Measurements from ENCODE around the gene HACD4.
A peak's percentile ranks its signal among the peaks of the same experiment; 100 is the strongest.

HACD4 gene, protein sequence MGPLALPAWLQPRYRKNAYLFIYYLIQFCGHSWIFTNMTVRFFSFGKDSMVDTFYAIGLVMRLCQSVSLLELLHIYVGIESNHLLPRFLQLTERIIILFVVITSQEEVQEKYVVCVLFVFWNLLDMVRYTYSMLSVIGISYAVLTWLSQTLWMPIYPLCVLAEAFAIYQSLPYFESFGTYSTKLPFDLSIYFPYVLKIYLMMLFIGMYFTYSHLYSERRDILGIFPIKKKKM

DNA sequence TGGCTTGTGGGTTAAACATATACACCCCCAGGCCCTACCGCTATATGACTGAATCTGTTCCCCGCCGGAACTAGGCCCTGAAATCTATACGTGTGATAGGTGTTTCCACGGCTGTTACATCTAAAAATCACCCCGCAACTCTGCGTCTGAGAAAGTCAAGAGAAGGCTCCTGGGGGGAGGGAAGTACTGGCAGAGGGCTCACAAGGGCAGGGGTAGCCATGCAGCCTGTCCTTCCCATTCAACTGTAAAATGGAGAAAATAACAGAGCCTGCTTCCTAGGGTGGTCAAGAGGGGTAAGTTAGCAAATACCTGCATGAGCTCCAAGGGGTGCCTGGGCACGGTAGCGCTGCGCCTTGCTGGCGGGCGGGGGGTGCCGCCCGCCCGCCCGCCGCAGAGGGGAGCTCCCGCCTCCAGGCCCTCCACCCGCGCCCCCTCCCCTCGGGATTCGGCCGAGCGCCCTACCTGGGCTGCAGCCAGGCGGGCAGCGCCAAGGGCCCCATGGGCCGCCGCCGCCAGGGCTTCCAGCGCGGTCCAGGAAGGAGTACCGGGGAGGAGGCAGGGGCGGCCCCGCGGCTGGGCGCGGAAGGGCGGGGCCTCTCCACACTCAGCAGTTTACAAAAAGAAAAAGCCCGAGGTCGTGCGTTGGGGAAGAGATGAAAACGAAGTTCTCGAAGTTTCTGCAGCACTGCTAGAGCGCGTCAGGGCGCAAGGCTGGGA, at the start of gene HACD4:
HACD4 (minus strand) TSS at position 550 of the 717 bp plus-strand sequence; CDS start at position 500, 50 bp downstream.
- peak; percentile 76 for DNase-seq

DNA sequence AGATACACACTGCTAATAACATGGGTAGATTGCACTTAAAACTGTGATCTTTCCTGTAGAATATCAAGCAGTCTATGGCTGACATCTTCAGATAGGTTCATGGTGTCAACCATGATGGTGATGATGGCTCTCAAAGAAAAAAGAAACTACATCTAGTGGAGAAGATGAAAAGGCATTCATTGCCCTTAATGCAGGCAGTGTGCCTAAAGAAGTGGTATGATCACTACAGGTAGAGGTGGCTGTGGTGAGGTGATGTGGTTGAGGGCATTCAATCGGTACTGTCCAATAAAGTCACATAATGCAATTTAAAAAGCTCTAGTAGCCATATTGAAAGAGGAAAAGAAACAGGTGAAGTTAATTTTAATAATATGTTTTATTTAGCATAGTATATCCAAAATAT, 49.4 kb upstream of the HACD4 start:
- DNase-seq: no peak

DNA sequence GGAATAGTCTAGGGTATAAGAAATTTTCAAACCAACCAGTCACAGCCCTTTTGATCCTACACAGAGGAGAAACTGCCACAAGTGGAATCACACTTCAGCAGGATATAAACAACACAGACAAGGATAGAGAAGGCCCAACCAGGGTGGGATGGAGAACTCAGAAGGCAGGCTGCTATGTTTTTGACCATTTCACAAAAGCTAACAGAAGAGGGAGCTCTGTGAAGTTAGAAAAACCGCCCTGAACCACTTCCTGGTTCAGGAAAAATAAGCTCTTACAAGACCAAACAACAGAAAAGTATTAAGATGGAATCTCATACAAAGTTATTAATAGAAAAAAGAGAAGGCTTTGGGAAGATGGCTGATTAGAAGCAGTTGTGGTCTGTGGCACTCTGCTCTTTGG, 47.3 kb upstream of the HACD4 start:
- peak; percentile 35 for DNase-seq

DNA sequence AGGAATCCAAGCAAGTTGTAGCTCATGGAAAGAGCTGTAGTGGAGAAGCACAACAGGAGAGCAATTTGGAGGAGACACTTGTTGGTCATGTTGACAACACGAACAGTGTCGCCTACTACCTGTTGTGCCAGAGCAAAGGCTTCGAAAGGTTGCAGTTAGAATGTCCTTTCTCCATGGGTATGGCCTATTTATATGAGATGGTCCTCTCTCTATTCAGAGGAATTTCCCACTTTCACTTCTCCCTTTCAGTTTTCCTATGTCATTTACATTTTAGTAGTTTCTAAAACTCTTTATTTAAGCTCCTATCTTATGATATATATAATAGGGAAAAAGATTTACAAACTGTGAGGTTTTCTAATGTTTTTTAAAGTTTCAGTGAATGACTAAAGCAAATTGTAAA, 46.3 kb upstream of the HACD4 start, which contains the start of gene IFNB1:
IFNB1 (minus strand) TSS at position 162 of the 400 bp plus-strand sequence; CDS start at position 89, 73 bp downstream.
- DNase-seq: no peak

DNA sequence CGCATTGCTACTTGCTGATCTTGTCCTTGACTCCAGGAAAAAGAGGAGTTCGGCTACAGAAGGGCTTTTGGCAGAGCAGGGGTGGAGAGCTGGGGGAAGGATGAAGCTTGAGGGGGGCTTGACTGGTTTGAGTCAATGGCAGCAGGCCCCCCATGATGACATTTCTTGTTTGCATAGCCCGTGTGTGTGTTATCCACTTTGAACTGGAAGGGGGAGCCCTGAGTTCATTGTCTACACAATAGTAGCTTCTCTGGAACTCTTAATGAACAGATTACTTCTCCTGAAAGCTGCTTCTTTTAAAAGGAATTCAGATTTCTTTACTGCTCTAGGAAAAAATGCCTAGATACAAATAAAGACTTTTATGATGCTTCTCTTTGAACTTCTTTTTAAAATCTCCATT, 44.0 kb upstream of the HACD4 start:
- no peak for DNase-seq

DNA sequence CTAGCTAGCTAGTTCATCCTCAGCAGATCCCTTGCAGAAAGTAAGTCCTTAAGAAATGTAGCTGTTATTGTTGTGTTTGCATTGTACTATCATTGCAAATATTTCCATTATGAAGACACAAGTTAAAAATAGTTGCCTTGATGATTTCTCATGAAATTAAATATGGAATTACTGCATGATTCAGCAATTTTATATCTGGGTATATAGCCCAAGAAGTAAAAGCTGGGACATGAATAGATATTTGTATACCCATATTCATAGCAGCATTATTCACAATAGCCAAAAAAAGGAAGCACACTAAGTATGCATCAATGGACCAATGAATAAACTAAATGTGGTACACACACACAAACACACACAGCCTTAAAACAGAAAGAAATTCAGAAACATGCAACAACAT, 39.5 kb upstream of the HACD4 start:
- DNase-seq: no peak

DNA sequence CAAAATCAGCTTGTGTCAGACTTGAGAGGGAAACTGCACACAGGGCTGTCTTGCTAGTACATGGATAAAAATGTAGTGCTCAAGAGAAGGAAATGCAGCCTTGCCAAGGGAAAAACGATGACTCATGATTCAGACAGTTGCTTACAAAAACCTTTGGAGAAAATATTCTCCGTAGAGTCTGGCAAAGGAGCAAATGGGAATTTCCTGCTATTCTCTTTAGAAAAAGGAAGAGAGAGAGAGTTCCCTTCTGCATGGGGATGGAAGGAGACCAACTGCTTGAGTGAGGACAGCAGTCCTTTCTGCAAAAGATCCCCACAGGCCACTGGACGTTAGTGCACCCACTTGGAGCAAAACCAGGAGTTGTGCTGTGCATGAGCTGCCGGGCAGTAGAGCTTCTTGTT, 38.7 kb upstream of the HACD4 start:
- no peak for DNase-seq

DNA sequence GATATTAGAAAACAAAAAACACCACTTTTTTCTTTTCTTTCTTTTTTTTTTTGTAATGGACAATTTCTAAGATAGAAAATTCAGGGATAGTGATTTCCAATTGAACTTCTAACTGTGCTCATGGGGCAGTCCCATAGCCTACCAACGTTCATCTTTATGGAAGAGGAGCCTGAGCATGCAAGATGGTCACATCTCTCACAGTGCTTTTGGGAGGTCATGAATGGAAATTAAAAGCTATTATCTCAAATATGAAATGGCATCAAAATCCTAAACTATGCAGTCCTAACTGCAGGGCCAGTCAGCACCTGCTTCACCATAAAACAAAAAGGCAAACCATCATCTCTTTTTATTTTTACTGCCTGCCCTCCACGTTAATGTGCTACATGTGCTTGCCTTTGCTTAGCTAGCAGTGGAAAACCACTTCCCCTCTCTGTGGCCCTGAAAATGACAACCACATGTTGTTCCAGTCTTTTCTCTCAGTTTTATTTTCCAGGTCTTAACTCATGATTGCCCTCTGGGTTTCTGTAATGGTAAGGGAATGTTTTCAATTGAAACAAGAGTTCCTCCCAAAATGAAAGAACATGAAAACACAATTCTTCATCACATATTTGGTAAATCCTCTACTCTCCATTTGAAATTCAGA, 29.6 kb upstream of the HACD4 start:
- DNase-seq: peak; percentile 14

DNA sequence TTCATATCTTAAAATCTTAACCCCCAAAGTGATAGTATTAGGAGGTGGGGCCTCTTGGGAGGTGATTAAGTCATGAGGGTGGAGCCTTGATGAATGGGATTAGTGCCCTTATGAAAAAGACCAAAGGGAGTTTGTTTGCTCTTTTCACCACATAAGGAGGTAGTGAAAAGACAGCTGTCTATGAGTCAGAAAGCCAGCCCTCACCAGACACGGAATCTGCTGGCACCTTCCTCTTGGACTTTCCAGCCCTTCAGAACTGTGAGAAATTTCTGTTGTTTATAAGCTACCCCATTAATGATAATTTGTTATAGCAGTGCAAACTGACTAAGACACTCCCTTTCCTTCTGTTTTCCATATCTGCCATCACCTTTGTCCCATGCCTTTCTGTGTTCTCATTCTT, 25.5 kb upstream of the HACD4 start:
- no peak for DNase-seq

DNA sequence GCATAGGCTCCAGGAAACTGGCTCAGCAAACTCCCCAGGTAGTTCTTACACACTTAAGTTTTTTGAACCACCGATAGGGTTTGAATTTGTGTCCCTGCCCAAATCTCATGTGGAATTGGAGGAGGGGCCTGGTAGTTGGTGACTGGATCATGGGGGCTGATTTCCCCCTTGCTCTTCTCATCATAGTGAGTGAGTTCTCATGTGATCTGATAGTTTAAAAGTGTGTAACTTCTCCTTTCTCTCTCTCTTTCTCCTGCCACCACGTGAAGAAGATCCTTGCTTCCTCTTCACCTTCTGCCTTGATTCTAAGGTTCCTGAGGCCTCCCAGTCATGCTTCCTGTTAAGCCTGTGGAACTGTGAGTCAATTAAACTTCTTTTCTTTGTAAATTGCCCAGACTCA, 22.4 kb upstream of the HACD4 start:
- DNase-seq: no peak

DNA sequence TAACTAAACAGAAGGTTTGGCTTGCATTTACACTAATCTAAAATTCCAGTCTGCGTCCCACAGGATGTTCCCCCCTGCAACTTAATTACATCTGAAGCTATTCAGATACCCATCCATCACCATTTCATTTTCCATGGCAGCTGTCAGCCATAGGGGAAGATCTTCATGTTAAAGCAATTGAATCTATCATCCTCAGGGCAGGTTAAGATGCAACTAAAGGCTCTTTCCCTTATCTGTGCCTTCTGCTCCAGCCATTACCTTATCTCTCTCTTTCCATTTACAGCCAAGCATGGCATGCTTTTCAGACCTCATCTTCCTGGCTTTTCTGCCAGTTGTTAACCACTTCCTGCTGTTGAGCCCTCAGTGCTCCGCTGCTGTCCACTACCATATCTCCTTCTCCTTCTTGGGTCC, 15.8 kb upstream of the HACD4 start:
- DNase-seq: no peak

DNA sequence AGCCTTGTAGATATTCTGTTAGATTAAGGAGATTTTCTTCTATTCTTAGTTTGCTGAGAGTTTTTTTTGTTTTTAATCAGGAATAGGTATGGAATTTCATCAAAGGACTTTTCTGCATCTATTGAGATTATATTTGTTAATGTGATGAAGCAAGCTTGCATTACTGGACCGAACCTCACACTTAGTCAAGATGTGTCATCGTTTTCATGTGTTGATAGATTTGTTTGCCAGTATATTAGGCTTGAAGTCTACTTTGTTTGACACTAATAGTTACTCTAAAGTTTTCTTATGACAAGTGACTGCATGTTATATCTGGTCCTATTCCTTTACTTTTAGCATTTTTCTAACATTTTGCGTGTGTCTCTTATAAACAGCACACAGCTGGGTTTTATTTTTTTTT, 12.4 kb upstream of the HACD4 start:
- DNase-seq: no peak

DNA sequence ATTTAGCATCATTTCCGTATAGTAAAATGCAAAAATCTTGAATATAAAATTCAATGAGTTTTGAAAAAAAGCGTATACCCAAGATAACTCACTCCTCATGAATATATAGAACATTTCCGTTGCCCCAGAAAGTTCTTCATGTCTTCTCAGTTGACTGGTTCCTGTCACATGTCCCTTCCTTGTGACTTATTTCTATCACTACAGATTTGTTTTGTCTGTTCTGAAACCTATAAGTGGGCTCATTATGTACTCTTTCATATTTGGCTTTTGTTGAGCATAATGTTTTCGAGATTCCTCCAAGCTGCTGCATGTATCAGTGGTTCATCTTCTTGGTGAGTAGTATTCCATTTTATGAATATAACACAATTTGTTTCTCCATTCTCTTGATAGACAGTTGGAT, 11.0 kb upstream of the HACD4 start:
- no peak for DNase-seq

DNA sequence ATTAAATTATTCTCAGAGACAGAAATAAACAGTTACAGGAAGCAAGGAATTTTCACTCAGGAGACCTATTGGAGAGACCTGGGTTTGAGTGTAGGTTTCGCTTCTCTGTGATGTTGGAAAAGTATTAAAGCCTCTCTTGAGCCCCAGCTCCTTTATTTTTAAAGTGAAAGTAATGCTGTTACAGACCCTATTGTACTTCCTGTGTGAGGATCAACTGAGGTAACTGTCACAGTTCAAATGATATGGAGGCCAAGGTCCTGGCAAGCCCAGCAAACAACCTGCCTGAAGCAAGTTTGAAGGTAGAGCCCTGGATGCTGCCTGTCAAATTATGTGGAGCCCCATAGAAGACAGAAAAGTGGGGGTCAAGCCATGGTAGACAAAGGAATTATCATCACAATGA, 7.9 kb upstream of the HACD4 start:
- no peak for DNase-seq

DNA sequence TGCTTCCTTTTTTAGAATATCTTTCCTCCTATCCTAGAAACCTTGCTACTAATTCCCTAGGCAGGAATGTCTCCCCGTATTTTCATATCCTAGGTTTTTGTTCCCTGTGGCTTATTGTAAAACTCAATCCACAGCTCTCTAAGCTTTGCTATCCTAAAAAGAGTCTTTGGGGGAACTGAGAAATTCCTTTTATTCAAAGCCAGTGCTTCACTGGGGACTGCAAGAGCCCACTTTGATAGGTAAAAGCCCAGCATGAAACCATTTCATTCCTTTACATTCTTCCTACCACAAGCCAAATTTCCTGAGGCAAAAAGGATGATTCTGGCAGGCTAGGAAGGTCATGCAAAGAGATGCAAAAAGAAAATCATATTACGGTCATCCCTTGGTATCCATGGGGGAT, 5.8 kb upstream of the HACD4 start:
- no peak for DNase-seq

DNA sequence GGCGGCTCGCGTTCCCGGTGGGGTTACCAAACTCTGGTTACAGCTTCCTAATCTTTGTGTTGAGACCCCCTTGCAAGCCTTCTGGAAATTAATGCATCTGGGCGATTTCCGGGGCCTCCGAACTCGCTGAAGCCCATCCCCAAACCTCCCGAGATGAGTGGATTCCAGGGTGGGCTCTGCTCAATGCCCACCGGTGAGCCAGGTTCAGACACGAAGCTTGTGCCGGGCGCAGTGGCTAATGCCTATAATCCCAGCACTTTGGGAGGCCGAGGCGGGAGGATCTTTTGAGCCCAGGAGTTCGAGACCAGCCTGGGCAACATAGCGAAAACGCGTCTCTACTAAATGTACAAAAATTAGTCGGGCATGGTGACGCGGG, 356 bp upstream of the HACD4 start:
- DNase-seq: no peak

DNA sequence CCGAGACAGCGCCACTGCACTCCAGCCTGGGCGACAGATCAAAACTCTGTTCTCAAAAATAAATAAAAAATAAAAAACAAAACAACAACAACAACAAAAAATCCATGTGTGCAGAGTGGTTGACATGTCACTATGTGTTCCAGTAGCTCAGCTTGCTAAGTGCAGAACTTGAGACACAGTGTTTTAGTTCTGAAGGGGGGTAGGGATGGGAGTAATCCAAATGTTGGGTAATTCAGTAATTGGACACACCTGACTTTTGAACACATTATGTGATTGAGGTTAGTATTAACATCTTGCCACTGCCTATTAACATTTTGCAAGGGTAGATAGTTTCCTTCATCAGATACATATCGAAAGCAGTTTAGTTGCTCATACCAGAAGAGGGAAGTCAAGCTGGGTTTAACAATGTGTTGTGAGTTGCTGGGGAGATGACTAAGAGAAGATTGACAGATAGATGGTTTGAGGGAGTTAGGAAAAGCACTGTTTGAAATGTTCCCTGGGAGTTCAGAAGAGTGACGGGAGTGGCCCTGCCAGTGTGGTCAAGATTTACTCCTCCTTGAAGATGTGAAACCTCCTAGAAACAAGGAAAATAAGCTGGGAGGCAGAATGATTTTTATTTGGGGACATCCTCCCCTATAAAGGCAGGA, 928 bp downstream of the HACD4 start:
- peak; percentile 47 for DNase-seq

DNA sequence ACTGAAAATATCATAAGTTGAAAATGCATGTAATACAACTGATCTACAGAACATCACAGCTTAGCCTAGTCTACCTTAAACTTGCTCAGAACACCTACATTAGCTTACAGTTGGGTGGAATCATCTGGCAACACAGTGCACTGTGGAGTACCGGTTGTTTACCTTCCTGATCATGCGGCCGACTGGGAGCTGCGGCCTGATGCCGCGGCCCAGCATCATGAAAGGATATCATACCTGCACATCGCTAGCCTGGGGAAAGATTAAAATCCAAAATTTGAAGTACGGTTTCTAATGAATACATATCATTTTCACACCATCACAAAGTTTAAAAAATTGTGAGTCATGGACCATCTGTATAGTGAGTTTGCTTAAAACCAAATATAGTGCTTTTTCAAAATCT, 1.8 kb downstream of the HACD4 start:
- DNase-seq: no peak

DNA sequence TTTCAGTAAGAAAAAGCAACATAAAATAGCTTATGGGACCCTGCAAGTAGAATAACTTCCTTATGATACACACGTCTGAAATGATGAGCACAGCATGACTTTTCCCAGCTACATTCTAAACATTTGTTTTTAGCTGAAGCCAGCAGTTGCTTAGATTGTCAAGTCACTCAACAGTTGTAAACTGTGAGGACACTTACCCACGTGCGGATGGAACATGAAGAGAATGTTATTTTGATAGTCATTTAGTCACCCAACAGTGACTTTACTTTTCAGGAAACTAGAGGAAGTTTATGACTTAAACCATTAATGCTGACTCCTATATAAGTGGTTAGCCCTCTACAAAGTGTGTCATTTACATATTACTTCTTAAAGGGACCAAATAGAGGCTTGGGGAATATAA, 3.0 kb downstream of the HACD4 start:
- DNase-seq: no peak

DNA sequence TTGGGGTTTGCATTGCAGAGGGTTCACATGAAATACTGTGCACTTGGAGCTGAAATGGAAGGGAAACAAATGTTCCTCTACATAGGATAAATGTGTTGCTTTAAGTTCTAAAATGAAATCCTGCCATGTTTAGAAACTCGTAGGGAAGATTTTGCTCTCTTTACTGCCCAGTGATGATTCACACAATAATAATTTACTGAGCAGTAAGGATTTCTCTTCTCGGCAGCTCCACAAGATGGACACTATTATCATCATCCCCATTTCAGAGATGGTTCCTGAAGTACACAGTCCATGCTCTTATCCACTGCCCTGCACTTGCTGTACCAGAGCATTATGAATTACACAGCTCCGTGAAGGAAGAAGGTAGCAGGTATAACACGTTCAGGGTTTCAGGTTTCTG, 4.1 kb downstream of the HACD4 start:
- DNase-seq: no peak

DNA sequence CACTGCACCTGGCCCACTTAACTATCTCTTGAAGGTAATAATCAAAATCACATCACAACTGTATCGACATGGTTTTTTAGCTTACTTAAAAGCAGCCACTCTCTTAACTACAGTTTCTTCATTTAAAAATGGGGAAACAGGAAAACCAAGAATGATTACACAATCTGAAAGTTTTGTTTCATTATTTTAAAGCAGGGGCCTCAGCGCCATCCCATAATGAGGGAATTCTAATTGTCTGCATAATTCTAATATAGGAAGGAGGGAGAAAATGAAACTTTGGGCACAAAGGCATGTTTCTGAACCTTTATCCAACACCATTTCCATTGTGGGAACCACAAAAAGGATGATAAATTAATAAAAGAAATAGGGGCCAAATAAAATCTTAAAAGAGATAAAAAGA, 7.6 kb downstream of the HACD4 start:
- DNase-seq: no peak

DNA sequence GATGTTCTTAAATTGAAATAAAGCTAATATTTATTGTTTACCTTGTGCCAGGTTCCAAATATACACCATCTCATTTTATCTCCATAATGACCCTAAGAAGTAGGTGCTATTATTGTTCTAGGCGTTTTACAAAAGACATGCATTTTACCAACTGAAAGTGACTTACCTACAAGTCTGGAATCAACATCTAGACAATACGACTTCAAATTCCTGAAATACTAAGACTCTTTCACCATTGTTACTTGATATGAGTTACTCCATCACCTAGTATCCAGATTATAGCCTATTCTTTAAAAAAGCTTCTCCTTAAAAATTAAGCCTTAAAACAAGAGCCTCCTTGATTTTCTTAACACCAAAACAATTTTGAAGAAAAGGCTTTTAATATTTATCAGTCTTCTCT, 13.3 kb downstream of the HACD4 start:
- no peak for DNase-seq

DNA sequence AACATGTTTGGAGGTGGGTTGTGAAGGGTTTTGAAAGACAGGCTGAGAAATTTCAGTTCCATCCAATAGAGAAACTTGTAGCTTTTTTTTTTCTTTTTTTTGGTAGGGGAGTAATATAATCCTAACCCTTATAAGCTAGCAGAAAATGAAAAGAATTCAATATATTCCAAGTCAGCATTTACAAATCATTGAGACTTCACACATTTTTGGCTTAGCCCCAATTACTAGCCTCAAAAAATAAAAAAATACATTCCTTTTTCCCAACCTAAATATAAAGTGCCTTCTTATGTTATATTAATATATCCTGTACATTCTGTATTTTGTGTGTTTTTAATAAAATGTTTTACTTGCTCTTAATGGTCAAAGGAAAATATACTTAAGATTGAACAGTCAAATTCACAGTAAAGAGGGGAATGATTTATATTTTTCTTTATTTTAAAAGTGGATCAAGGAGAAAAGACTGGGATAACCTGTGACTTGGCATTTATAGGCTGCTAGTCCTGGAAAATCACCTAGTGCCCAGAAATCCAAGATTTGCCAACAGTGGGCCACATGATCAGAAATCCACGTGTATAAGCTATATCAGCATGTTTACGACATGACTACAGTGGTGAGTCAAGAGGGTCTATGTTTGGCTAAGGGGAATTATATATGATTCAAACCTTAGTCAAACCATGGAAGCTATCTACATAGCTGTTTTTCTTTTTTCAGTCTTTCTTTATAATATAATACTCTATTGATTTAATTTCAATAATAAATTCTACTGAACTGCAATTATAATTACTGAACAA, 14.5 kb downstream of the HACD4 start:
- no peak for DNase-seq
